ENCODE data around the gene MAP7D3. TPM values are rescaled to one million over a fixed set of nuclear protein-coding genes. Genes with fewer than 3 reads are reported as not detected.
"Not testable (repeated sequence)": the region's sequence is repeated elsewhere in the genome, so short reads cannot be mapped to it uniquely, and the experiment has no call there.

The MAP7D3 gene
- total RNA-seq (ENCODE audit: unreplicated experiment) = 6.6 TPM
- long read RNA-seq, full-length matches to known transcripts = 1 of 6 reads
- long read RNA-seq, partial matches to known transcripts = 4 of 6 reads
- long read RNA-seq, other reads (novel, unspliced or antisense) = 1 of 6 reads

- Mint-ChIP-seq H3K4me3 (ENCODE audit: unreplicated experiment) (peak within 1 kb of the TSS; percentile 94), H3K4me1 (ENCODE audit: unreplicated experiment) (no peaks in the 10 kb centered on the region), H3K27ac (ENCODE audit: unreplicated experiment) (peak within 1 kb of the TSS; percentile 72), H3K9me3 (ENCODE audit: unreplicated experiment) (no peaks in the 10 kb centered on the region), H3K27me3 (ENCODE audit: unreplicated experiment) (no peaks in the 10 kb centered on the region), H3K36me3 (ENCODE audit: low read depth, unreplicated experiment) (no peaks in the 10 kb centered on the region)
- TF ChIP-seq CTCF (IDR thresholded peaks at IDR 0.05; ENCODE audit: unreplicated experiment) = no peak
- DNase-seq (ENCODE audit: low spot score) = peak; percentile 46
These were observed at the start of gene MAP7D3 for GRCh38 chrX:136251041-136251991. Gene MAP7D3, minus strand, starts transcription at chrX:136251400. Its CDS starts 42 bp downstream, at chrX:136251358.

GRCh38 chrX:136300721-136301120, 49.5 kb upstream of the MAP7D3 start, which contains the start of gene ADGRG4:
Gene ADGRG4, plus strand, starts transcription at chrX:136300963. Its CDS starts 7,815 bp downstream, at chrX:136308778.
- H3K9me3 Mint-ChIP-seq (ENCODE audit: unreplicated experiment); DNase-seq (ENCODE audit: low spot score); H3K27ac Mint-ChIP-seq (ENCODE audit: unreplicated experiment); H3K4me1 Mint-ChIP-seq (ENCODE audit: unreplicated experiment); H3K27me3 Mint-ChIP-seq (ENCODE audit: unreplicated experiment); H3K36me3 Mint-ChIP-seq (ENCODE audit: low read depth, unreplicated experiment); H3K4me3 Mint-ChIP-seq (ENCODE audit: unreplicated experiment): not testable (repeated sequence)

GRCh38 chrX:136295380-136295779, 44.2 kb upstream of the MAP7D3 start:
- Mint-ChIP-seq H3K4me3 (ENCODE audit: unreplicated experiment) (no peak overlapping the region), H3K9me3 (ENCODE audit: unreplicated experiment) (no peaks in the 10 kb centered on the region), H3K4me1 (ENCODE audit: unreplicated experiment) (no peaks in the 10 kb centered on the region), H3K27ac (ENCODE audit: unreplicated experiment) (no peak overlapping the region), H3K27me3 (ENCODE audit: unreplicated experiment) (no peaks in the 10 kb centered on the region), H3K36me3 (ENCODE audit: low read depth, unreplicated experiment) (no peaks in the 10 kb centered on the region)
- no peak for DNase-seq (ENCODE audit: low spot score)
- TF ChIP-seq CTCF (IDR thresholded peaks at IDR 0.05; ENCODE audit: unreplicated experiment) = no peak

GRCh38 chrX:136292656-136293055, 41.5 kb upstream of the MAP7D3 start:
- no peak for DNase-seq (ENCODE audit: low spot score)
- no peak overlapping the region for H3K27ac Mint-ChIP-seq (ENCODE audit: unreplicated experiment)
- H3K4me1 Mint-ChIP-seq (ENCODE audit: unreplicated experiment) = no peaks in the 10 kb centered on the region
- no peaks in the 10 kb centered on the region for H3K36me3 Mint-ChIP-seq (ENCODE audit: low read depth, unreplicated experiment)
- no peaks in the 10 kb centered on the region for H3K27me3 Mint-ChIP-seq (ENCODE audit: unreplicated experiment)
- H3K9me3 Mint-ChIP-seq (ENCODE audit: unreplicated experiment) = no peaks in the 10 kb centered on the region
- H3K4me3 Mint-ChIP-seq (ENCODE audit: unreplicated experiment) = no peak overlapping the region
- no peak for TF ChIP-seq CTCF (IDR thresholded peaks at IDR 0.05; ENCODE audit: unreplicated experiment)

- no peak for TF ChIP-seq CTCF (IDR thresholded peaks at IDR 0.05; ENCODE audit: unreplicated experiment)
- no peaks in the 10 kb centered on the region for H3K9me3 Mint-ChIP-seq (ENCODE audit: unreplicated experiment)
- H3K4me3 Mint-ChIP-seq (ENCODE audit: unreplicated experiment) = no peak overlapping the region
- H3K27ac Mint-ChIP-seq (ENCODE audit: unreplicated experiment) = no peak overlapping the region
- no peak for DNase-seq (ENCODE audit: low spot score)
- no peaks in the 10 kb centered on the region for H3K36me3 Mint-ChIP-seq (ENCODE audit: low read depth, unreplicated experiment)
- H3K4me1 Mint-ChIP-seq (ENCODE audit: unreplicated experiment) = no peaks in the 10 kb centered on the region
- no peaks in the 10 kb centered on the region for H3K27me3 Mint-ChIP-seq (ENCODE audit: unreplicated experiment)
These were observed 40.6 kb upstream of the MAP7D3 start for GRCh38 chrX:136291824-136292223.

GRCh38 chrX:136286375-136286774, 35.2 kb upstream of the MAP7D3 start:
- not testable (repeated sequence) for H3K36me3 Mint-ChIP-seq (ENCODE audit: low read depth, unreplicated experiment); H3K9me3 Mint-ChIP-seq (ENCODE audit: unreplicated experiment); H3K4me1 Mint-ChIP-seq (ENCODE audit: unreplicated experiment); DNase-seq (ENCODE audit: low spot score); H3K27ac Mint-ChIP-seq (ENCODE audit: unreplicated experiment); H3K27me3 Mint-ChIP-seq (ENCODE audit: unreplicated experiment); H3K4me3 Mint-ChIP-seq (ENCODE audit: unreplicated experiment)

Measured in endothelial cell (in vitro differentiated cells).